Activated CD8-positive, alpha-beta T cell treated with anti-CD3 and anti-CD28 coated beads, Interleukin-2, amount 10 ng/mL, durations not matched to agents 7 days and 5 days (primary cell): ENCODE results near the gene HBM. TPM values are rescaled to one million over a fixed set of nuclear protein-coding genes. Genes with fewer than 3 reads are reported as not detected.
"Not testable (repeated sequence)": the region's sequence is repeated elsewhere in the genome, so short reads cannot be mapped to it uniquely, and the experiment has no call there.

Experiments used
- ATAC-seq: fragments of 150-1000 bp; cut with Tn5 transposase; one replicate; pipeline ENCODE4 v1.10.0; 2021; ENCODE audit warnings: moderate library complexity
- CTCF ChIA-PET: fragments of 350-600 bp; sonication (Branson Sonifier 250); formaldehyde crosslinking; loops from one replicate; lab custom pipeline; 2021; ENCODE audit warnings: antibody characterized with exemption; lab: Charles Lee
- POLR2A ChIA-PET: fragments of 350-600 bp; sonication (Branson Sonifier 250); formaldehyde crosslinking; loops from one replicate; lab custom pipeline; 2021; ENCODE audit warnings: antibody characterized with exemption; lab: Charles Lee
- DNase-seq: peaks from one replicate; pipeline ENCODE4 v3.0.0-alpha.2; 2020
- H3K27ac Mint-ChIP-seq: one replicate; pipeline ENCODE4 v1.8.0; 2021; ENCODE audit warnings: mild to moderate bottlenecking, mixed read lengths
- H3K27me3 Mint-ChIP-seq: one replicate; pipeline ENCODE4 v1.8.0; 2021; ENCODE audit warnings: low read depth, mixed read lengths
- H3K36me3 Mint-ChIP-seq: one replicate; pipeline ENCODE4 v1.8.0; 2021; ENCODE audit warnings: low read depth, mixed read lengths
- H3K4me1 Mint-ChIP-seq: one replicate; pipeline ENCODE4 v1.8.0; 2021; ENCODE audit warnings: low read depth, mixed read lengths
- H3K4me3 Mint-ChIP-seq: one replicate; pipeline ENCODE4 v1.8.0; 2021; ENCODE audit warnings: mild to moderate bottlenecking, mixed read lengths
- H3K9me3 Mint-ChIP-seq: one replicate; pipeline ENCODE4 v1.8.0; 2022; ENCODE audit warnings: mixed read lengths; ENCODE audit not compliant: insufficient read depth
- total RNA-seq, 2 experiments: library from RNA; stranded (reverse); gene quantifications; one replicate each; pipeline ENCODE4 v1.2.3, GENCODE V29; 2021

HBM gene
- total RNA-seq, 2 experiments from 2014 or later = not detected

DNA sequence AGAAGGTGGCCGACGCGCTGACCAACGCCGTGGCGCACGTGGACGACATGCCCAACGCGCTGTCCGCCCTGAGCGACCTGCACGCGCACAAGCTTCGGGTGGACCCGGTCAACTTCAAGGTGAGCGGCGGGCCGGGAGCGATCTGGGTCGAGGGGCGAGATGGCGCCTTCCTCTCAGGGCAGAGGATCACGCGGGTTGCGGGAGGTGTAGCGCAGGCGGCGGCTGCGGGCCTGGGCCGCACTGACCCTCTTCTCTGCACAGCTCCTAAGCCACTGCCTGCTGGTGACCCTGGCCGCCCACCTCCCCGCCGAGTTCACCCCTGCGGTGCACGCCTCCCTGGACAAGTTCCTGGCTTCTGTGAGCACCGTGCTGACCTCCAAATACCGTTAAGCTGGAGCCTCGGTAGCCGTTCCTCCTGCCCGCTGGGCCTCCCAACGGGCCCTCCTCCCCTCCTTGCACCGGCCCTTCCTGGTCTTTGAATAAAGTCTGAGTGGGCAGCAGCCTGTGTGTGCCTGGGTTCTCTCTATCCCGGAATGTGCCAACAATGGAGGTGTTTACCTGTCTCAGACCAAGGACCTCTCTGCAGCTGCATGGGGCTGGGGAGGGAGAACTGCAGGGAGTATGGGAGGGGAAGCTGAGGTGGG, 7.6 kb downstream of the HBM start:
- H3K9me3 Mint-ChIP-seq, ATAC-seq, CTCF ChIA-PET, POLR2A ChIA-PET, H3K27ac Mint-ChIP-seq, H3K4me3 Mint-ChIP-seq, H3K36me3 Mint-ChIP-seq, DNase-seq: not testable (repeated sequence)
- H3K27me3 Mint-ChIP-seq = peaks cover 53% of the 10 kb centered on the region
- peaks cover 20% of the 10 kb centered on the region for H3K4me1 Mint-ChIP-seq

DNA sequence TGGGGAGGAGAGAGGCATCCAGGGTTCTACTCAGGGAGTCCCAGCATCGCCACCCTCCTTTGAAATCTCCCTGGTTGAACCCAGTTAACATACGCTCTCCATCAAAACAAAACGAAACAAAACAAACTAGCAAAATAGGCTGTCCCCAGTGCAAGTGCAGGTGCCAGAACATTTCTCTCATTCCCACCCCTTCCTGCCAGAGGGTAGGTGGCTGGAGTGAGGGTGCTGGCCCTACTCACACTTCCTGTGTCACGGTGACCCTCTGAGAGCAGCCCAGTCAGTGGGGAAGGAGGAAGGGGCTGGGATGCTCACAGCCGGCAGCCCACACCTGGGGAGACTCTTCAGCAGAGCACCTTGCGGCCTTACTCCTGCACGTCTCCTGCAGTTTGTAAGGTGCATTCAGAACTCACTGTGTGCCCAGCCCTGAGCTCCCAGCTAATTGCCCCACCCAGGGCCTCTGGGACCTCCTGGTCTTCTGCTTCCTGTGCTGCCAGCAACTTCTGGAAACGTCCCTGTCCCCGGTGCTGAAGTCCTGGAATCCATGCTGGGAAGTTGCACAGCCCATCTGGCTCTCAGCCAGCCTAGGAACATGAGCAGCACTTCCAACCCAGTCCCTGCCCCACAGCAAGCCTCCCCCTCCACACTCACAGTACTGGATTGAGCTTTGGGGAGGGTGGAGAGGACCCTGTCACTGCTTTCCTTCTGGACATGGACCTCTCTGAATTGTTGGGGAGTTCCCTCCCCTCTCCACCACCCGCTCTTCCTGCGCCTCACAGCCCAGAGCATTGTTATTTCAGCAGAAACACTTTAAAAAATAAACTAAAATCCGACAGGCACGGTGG, 8.4 kb downstream of the HBM start:
- H3K27ac Mint-ChIP-seq, POLR2A ChIA-PET, ATAC-seq, DNase-seq, H3K4me3 Mint-ChIP-seq, H3K9me3 Mint-ChIP-seq, H3K36me3 Mint-ChIP-seq: not testable (repeated sequence)
- peaks cover 51% of the 10 kb centered on the region for H3K27me3 Mint-ChIP-seq
- CTCF ChIA-PET = interaction anchor here (1.2 kb wide), 1 partner anchor 67 kb away, joined by 3 read pairs; no protein-coding TSS in a partner anchor
- peaks cover 20% of the 10 kb centered on the region for H3K4me1 Mint-ChIP-seq

GRCh38 chr16:175011-175949, 9.5 kb downstream of the HBM start:
- H3K4me3 Mint-ChIP-seq = no peak overlapping the region
- H3K27me3 Mint-ChIP-seq = peaks cover 55% of the 10 kb centered on the region
- no peaks in the 10 kb centered on the region for H3K9me3 Mint-ChIP-seq
- H3K4me1 Mint-ChIP-seq = peaks cover 24% of the 10 kb centered on the region
- ChIA-PET POLR2A (interaction anchor here (0.5 kb wide), 1 partner anchor 33 kb away, joined by 3 read pairs; no protein-coding TSS in a partner anchor), CTCF (interaction anchor here (0.9 to 1.2 kb wide), 2 partner anchors 68 kb away, joined by 3 read pairs; no protein-coding TSS in a partner anchor)
- H3K36me3 Mint-ChIP-seq = no peaks in the 10 kb centered on the region
- no peak for ATAC-seq
- DNase-seq = no peak
- H3K27ac Mint-ChIP-seq = no peak overlapping the region

DNA sequence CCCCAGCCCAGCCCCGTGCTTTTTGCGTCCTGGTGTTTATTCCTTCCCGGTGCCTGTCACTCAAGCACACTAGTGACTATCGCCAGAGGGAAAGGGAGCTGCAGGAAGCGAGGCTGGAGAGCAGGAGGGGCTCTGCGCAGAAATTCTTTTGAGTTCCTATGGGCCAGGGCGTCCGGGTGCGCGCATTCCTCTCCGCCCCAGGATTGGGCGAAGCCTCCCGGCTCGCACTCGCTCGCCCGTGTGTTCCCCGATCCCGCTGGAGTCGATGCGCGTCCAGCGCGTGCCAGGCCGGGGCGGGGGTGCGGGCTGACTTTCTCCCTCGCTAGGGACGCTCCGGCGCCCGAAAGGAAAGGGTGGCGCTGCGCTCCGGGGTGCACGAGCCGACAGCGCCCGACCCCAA, 10.2 kb downstream of the HBM start:
- H3K27ac Mint-ChIP-seq, H3K4me3 Mint-ChIP-seq, H3K9me3 Mint-ChIP-seq, H3K36me3 Mint-ChIP-seq, ATAC-seq, POLR2A ChIA-PET, DNase-seq: not testable (repeated sequence)
- Mint-ChIP-seq H3K4me1 (peaks cover 25% of the 10 kb centered on the region), H3K27me3 (peaks cover 50% of the 10 kb centered on the region)
- CTCF ChIA-PET = interaction anchor here (0.9 kb wide), 1 partner anchor 69 kb away, joined by 3 read pairs; no protein-coding TSS in a partner anchor

DNA sequence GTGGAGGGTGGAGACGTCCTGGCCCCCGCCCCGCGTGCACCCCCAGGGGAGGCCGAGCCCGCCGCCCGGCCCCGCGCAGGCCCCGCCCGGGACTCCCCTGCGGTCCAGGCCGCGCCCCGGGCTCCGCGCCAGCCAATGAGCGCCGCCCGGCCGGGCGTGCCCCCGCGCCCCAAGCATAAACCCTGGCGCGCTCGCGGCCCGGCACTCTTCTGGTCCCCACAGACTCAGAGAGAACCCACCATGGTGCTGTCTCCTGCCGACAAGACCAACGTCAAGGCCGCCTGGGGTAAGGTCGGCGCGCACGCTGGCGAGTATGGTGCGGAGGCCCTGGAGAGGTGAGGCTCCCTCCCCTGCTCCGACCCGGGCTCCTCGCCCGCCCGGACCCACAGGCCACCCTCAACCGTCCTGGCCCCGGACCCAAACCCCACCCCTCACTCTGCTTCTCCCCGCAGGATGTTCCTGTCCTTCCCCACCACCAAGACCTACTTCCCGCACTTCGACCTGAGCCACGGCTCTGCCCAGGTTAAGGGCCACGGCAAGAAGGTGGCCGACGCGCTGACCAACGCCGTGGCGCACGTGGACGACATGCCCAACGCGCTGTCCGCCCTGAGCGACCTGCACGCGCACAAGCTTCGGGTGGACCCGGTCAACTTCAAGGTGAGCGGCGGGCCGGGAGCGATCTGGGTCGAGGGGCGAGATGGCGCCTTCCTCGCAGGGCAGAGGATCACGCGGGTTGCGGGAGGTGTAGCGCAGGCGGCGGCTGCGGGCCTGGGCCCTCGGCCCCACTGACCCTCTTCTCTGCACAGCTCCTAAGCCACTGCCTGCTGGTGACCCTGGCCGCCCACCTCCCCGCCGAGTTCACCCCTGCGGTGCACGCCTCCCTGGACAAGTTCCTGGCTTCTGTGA, 11.0 kb downstream of the HBM start, which contains the start of gene HBA1:
HBA1 (plus strand) TSS at position 204 of the 906 bp plus-strand sequence; CDS start at position 241, 37 bp downstream.
- DNase-seq, H3K36me3 Mint-ChIP-seq, POLR2A ChIA-PET, H3K9me3 Mint-ChIP-seq, H3K27ac Mint-ChIP-seq, H3K4me3 Mint-ChIP-seq: not testable (repeated sequence)
- CTCF ChIA-PET = interaction anchor here (1.6 kb wide), 1 partner anchor 70 kb away, joined by 6 read pairs; no protein-coding TSS in a partner anchor
- Mint-ChIP-seq H3K4me1 (peaks cover 26% of the 10 kb centered on the region), H3K27me3 (peaks cover 48% of the 10 kb centered on the region)
- peak; percentile 63 for ATAC-seq

GRCh38 chr16:177394-177822, 11.6 kb downstream of the HBM start:
- Mint-ChIP-seq H3K27me3 (peaks cover 46% of the 10 kb centered on the region), H3K4me3 (no peak overlapping the region), H3K36me3 (no peaks in the 10 kb centered on the region), H3K27ac (no peak overlapping the region), H3K4me1 (peaks cover 26% of the 10 kb centered on the region), H3K9me3 (no peaks in the 10 kb centered on the region)
- DNase-seq (no peak), ATAC-seq (no peak)
- ChIA-PET CTCF (interaction anchor here (1.6 kb wide), 1 partner anchor 70 kb away, joined by 6 read pairs; no protein-coding TSS in a partner anchor), POLR2A (no interaction called here)

DNA sequence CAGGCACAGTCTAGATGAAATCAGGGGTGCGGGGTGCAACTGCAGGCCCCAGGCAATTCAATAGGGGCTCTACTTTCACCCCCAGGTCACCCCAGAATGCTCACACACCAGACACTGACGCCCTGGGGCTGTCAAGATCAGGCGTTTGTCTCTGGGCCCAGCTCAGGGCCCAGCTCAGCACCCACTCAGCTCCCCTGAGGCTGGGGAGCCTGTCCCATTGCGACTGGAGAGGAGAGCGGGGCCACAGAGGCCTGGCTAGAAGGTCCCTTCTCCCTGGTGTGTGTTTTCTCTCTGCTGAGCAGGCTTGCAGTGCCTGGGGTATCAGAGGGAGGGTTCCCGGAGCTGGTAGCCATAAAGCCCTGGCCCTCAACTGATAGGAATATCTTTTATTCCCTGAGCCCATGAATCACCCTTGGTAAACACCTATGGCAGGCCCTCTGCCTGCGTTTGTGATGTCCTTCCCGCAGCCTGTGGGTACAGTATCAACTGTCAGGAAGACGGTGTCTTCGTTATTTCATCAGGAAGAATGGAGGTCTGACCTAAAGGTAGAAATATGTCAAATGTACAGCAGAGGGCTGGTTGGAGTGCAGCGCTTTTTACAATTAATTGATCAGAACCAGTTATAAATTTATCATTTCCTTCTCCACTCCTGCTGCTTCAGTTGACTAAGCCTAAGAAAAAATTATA, 12.3 kb downstream of the HBM start:
- ChIA-PET CTCF (interaction anchor here (1.6 kb wide), 1 partner anchor 71 kb away, joined by 6 read pairs; no protein-coding TSS in a partner anchor), POLR2A (no interaction called here)
- Mint-ChIP-seq H3K27ac (no peak overlapping the region), H3K27me3 (peaks cover 46% of the 10 kb centered on the region), H3K9me3 (no peaks in the 10 kb centered on the region), H3K4me1 (peaks cover 26% of the 10 kb centered on the region), H3K4me3 (no peak overlapping the region), H3K36me3 (no peaks in the 10 kb centered on the region)
- no peak for ATAC-seq
- no peak for DNase-seq

- no peak overlapping the region for H3K27ac Mint-ChIP-seq
- no peak overlapping the region for H3K4me3 Mint-ChIP-seq
- ATAC-seq (no peak), DNase-seq (no peak)
- H3K27me3 Mint-ChIP-seq = peaks cover 42% of the 10 kb centered on the region
- ChIA-PET POLR2A (no interaction called here), CTCF (interaction anchor here (0.7 to 1.6 kb wide), 2 partner anchors 10 to 72 kb away, joined by 3 to 6 read pairs; no protein-coding TSS in a partner anchor)
- H3K9me3 Mint-ChIP-seq = no peaks in the 10 kb centered on the region
- H3K4me1 Mint-ChIP-seq = peaks cover 26% of the 10 kb centered on the region
- no peaks in the 10 kb centered on the region for H3K36me3 Mint-ChIP-seq
These were observed 12.9 kb downstream of the HBM start for GRCh38 chr16:178668-179015.

GRCh38 chr16:179211-180092, 13.7 kb downstream of the HBM start:
- CTCF ChIA-PET = interaction anchor here (0.7 to 3.1 kb wide), 2 partner anchors 11 to 62 kb away, joined by 3 to 17 read pairs; no protein-coding TSS in a partner anchor
- no peak overlapping the region for H3K27ac Mint-ChIP-seq
- H3K4me3 Mint-ChIP-seq = no peak overlapping the region
- H3K9me3 Mint-ChIP-seq = no peaks in the 10 kb centered on the region
- POLR2A ChIA-PET = interaction anchor here (1.1 kb wide), 1 partner anchor 49 kb away, joined by 3 read pairs; no protein-coding TSS in a partner anchor
- peaks cover 37% of the 10 kb centered on the region for H3K27me3 Mint-ChIP-seq
- H3K4me1 Mint-ChIP-seq = peaks cover 23% of the 10 kb centered on the region
- no peaks in the 10 kb centered on the region for H3K36me3 Mint-ChIP-seq
- DNase-seq (no peak), ATAC-seq (no peak)
